ENCODE data around the gene CLNS1A.
"Not testable (repeated sequence)": the region's sequence is repeated elsewhere in the genome, so short reads cannot be mapped to it uniquely, and the experiment has no call there.

CLNS1A gene

GRCh38 chr11:77593883-77594282, 43.7 kb downstream of the CLNS1A start:
- no peak overlapping the region for H3K4me3 Mint-ChIP-seq
- H3K27ac Mint-ChIP-seq = no peak overlapping the region
- peaks cover 14% of the 10 kb centered on the region for H3K4me1 Mint-ChIP-seq (ENCODE audit: low read depth)
- H3K36me3 Mint-ChIP-seq (ENCODE audit: low read depth) = peaks cover 9% of the 10 kb centered on the region
- no peaks in the 10 kb centered on the region for H3K9me3 Mint-ChIP-seq
- intact Hi-C loops (cut with micrococcal nuclease) = no loop called here
- peaks cover 17% of the 10 kb centered on the region for H3K27me3 Mint-ChIP-seq

GRCh38 chr11:77592727-77593126, 44.9 kb downstream of the CLNS1A start:
- Mint-ChIP-seq H3K9me3 (no peaks in the 10 kb centered on the region), H3K27me3 (peaks cover 28% of the 10 kb centered on the region), H3K27ac (no peak overlapping the region), H3K36me3 (ENCODE audit: low read depth) (peaks cover 9% of the 10 kb centered on the region), H3K4me1 (ENCODE audit: low read depth) (peaks cover 22% of the 10 kb centered on the region), H3K4me3 (no peak overlapping the region)
- intact Hi-C loops (cut with micrococcal nuclease) = no loop called here

DNA sequence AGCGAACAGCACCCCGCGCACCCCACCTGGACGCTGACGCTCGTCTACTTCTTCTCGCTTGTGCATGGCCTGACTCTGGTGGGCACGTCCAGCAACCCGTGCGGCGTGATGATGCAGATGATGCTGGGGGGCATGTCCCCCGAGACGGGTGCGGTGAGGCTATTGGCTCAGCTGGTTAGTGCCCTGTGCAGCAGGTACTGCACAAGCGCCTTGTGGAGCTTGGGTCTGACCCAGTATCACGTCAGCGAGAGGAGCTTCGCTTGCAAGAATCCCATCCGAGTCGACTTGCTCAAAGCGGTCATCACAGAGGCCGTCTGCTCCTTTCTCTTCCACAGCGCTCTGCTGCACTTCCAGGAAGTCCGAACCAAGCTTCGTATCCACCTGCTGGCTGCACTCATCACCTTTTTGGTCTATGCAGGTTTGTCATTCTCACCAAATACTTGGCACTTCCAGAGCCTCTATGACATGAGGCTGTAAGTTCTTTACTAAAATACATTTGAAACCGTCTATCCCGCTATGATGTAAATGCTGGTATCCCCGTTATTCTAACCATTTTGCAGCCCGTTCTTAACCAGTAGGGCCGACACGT, 47.3 kb downstream of the CLNS1A start:
- H3K4me3 Mint-ChIP-seq = peak overlapping the region; percentile 84
- peaks cover 22% of the 10 kb centered on the region for H3K4me1 Mint-ChIP-seq (ENCODE audit: low read depth)
- H3K27me3 Mint-ChIP-seq = peaks cover 34% of the 10 kb centered on the region
- intact Hi-C loops (cut with micrococcal nuclease) = no loop called here
- no peak overlapping the region for H3K27ac Mint-ChIP-seq
- H3K9me3 Mint-ChIP-seq = no peaks in the 10 kb centered on the region
- H3K36me3 Mint-ChIP-seq (ENCODE audit: low read depth) = peaks cover 5% of the 10 kb centered on the region

DNA sequence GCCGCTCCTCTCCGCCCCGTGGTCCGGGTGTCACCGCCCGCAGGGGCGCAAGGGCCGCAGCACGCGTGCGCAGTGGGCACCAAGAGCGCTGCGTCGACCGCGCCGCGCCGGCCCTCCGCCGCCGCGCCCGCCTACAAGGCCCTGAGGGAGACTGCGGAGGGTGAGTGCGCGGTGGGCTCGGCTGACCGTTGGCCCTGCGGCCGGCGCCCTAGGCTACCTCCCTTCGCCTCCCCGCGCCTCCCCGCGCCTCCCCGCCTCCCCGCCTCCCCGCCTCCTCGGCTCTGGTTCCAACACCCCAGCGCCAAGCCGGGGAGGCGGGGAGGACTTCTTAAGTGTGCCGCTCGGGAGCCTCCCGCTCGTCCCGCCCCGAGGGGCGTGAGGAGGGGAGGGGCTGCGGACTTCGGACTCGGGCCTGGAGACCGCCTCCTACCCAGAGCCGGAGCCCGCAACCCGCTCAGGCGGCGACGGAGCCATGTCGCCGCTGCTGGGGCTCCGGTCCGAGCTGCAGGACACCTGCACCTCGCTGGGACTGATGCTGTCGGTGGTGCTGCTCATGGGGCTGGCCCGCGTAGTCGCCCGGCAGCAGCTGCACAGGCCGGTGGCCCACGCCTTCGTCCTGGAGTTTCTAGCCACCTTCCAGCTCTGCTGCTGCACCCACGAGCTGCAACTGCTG, 47.9 kb downstream of the CLNS1A start, which contains the start of gene AQP11:
TSS of gene AQP11 (plus strand) at position 433 of the 673 bp plus-strand sequence. CDS start at position 473, 40 bp downstream.
- Mint-ChIP-seq H3K4me3 (peak within 1 kb of the TSS; percentile 84), H3K27me3 (peaks cover 34% of the 10 kb centered on the region), H3K27ac (no peak within 1 kb of the TSS), H3K9me3 (no peaks in the 10 kb centered on the region), H3K36me3 (ENCODE audit: low read depth) (no peaks in the 10 kb centered on the region), H3K4me1 (ENCODE audit: low read depth) (peaks cover 22% of the 10 kb centered on the region)
- intact Hi-C loops (cut with micrococcal nuclease) = no loop called here

- Mint-ChIP-seq H3K4me3 (peak overlapping the region; percentile 84), H3K27ac (no peak overlapping the region), H3K9me3 (no peaks in the 10 kb centered on the region), H3K4me1 (ENCODE audit: low read depth) (peaks cover 22% of the 10 kb centered on the region), H3K27me3 (peaks cover 34% of the 10 kb centered on the region), H3K36me3 (ENCODE audit: low read depth) (no peaks in the 10 kb centered on the region)
- intact Hi-C loops (cut with micrococcal nuclease) = no loop called here
Observed at GRCh38 chr11:77589181-77589520, 48.4 kb downstream of the CLNS1A start.

- no peak overlapping the region for H3K4me3 Mint-ChIP-seq
- H3K4me1 Mint-ChIP-seq (ENCODE audit: low read depth) = no peaks in the 10 kb centered on the region
- no peak overlapping the region for H3K27ac Mint-ChIP-seq
- intact Hi-C loops (cut with micrococcal nuclease) = no loop called here
- H3K36me3 Mint-ChIP-seq (ENCODE audit: low read depth) = no peaks in the 10 kb centered on the region
- H3K27me3 Mint-ChIP-seq = peaks cover 3% of the 10 kb centered on the region
- H3K9me3 Mint-ChIP-seq = peaks cover 18% of the 10 kb centered on the region
Observed at GRCh38 chr11:77580712-77581337, 56.8 kb downstream of the CLNS1A start.

DNA sequence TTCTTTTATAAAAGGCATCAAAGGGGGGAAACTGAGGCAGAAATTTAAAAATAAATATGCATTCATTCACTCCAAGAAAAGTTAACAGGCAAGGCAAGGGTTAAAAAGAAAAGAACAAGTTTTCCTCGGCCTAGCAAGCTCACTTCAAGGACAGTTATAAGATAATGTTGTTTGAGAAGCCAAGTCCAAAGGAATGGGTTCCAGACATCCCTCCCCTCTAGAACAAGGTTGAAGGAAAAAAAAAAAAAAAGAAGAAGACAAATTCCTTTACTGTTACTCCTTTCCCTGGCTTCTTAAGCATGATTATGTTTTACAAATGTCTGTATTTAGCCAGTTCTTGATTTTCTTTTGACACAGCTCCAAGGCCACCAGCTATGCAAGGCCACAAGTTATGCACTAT, 62.2 kb downstream of the CLNS1A start:
- H3K27ac Mint-ChIP-seq; H3K4me1 Mint-ChIP-seq (ENCODE audit: low read depth); intact Hi-C loops (cut with micrococcal nuclease); H3K27me3 Mint-ChIP-seq; H3K9me3 Mint-ChIP-seq; H3K36me3 Mint-ChIP-seq (ENCODE audit: low read depth); H3K4me3 Mint-ChIP-seq: not testable (repeated sequence)

DNA sequence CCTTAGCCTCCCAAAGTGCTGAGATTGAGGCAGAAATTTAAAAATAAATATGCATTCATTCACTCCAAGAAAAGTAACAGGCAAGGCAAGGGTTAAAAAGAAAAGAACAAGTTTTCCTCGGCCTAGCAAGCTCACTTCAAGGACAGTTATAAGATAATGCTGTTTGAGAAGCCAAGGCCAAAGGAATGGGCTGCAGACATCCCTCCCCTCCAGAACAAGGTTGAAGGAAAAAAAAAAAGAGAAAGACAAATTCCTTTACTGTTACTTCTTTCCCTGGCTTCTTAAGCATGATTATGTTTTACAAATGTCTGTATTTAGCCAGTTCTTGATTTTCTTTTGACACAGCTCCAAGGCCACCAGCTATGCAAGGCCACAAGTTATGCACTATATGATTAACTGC, 66.7 kb downstream of the CLNS1A start:
- H3K9me3 Mint-ChIP-seq; intact Hi-C loops (cut with micrococcal nuclease); H3K4me3 Mint-ChIP-seq; H3K27ac Mint-ChIP-seq; H3K27me3 Mint-ChIP-seq; H3K4me1 Mint-ChIP-seq (ENCODE audit: low read depth); H3K36me3 Mint-ChIP-seq (ENCODE audit: low read depth): not testable (repeated sequence)

DNA sequence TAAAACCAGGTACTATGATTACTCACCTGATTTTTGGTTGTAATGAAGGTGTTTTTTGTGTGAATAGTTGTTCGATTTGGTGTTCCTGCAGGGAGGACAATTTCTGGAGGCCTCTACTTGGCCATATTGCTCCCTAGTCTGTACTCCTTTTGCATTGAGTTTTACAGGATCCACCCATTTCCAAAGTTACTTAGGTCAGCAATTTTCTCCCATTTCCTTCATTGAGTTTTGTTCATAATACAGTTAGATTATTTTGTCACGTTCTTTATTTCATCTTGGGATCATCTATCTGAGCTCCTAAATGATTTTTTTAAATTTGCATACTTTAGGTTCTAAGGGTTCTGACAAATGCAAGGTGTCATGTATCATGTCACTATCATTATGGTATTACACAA, 67.9 kb downstream of the CLNS1A start:
- Mint-ChIP-seq H3K36me3 (ENCODE audit: low read depth) (no peaks in the 10 kb centered on the region), H3K4me3 (no peak overlapping the region), H3K27ac (no peak overlapping the region), H3K27me3 (peaks cover 1% of the 10 kb centered on the region), H3K9me3 (no peaks in the 10 kb centered on the region), H3K4me1 (ENCODE audit: low read depth) (no peaks in the 10 kb centered on the region)
- intact Hi-C loops (cut with micrococcal nuclease) = no loop called here

DNA sequence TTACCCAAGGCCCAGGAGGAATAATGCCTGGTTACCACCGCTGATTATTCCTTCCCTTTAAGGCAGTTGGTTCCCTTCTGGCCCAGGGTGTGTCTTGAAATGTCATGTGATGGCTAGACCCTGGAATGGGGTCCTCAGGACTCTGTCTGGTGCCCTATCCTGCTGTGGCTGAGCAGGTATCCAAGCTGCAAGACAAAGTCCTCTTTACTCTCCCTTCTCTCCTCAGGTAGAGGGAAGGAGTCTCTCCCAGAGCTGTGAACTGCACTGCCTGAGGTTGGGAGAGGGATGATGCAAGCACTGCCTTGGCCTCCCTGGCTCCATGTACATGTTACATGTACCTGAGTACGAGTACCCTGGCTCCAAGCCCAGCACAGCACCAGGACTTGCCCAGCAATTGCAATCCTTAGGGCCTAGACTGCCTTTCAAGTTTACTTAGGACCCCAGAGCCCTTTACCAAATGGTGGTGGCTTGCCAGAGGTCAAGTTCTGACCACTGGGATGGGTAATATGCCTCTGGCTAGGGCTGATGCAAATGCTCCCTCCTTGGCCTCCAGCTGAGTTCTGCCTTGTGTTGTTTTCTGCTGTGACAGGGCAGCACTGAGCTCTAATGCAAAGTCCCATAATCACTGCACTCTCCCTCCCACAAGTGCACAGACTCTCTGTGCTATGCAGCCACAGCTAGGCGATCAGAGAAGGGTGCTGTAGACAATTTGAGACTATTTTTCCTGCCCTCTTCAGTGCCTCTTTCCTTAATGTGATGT, 68.5 kb downstream of the CLNS1A start:
- Mint-ChIP-seq H3K27ac (no peak overlapping the region), H3K36me3 (ENCODE audit: low read depth) (no peaks in the 10 kb centered on the region)

DNA sequence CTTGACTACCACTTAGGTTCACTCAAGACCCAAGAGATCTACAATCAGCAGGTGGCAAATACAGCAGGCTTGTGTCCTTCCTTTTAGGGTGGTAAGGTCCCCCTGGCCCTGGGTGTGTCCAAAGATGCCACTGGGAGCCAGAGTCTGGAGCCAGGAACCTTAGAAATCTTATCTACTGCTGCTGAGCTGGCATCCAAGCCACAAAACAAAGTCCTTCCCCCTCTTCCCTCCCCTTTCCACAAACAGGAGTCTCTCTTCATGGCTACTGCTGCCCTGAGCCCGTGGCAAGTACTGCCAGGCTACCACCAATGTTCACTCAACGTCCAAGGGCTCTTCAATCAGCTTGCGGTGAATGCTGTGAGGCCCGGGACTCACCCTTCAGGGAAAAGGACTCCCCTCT, 69.3 kb downstream of the CLNS1A start:
- no peaks in the 10 kb centered on the region for H3K4me1 Mint-ChIP-seq (ENCODE audit: low read depth)
- no peak overlapping the region for H3K27ac Mint-ChIP-seq
- intact Hi-C loops (cut with micrococcal nuclease) = no loop called here
- no peaks in the 10 kb centered on the region for H3K36me3 Mint-ChIP-seq (ENCODE audit: low read depth)
- no peak overlapping the region for H3K4me3 Mint-ChIP-seq
- peaks cover 1% of the 10 kb centered on the region for H3K27me3 Mint-ChIP-seq
- H3K9me3 Mint-ChIP-seq = no peaks in the 10 kb centered on the region

More for the DNA sequence above, 68.5 kb downstream of the CLNS1A start:
- no peak overlapping the region for H3K4me3 Mint-ChIP-seq
- H3K4me1 Mint-ChIP-seq (ENCODE audit: low read depth) = no peaks in the 10 kb centered on the region
- intact Hi-C loops (cut with micrococcal nuclease) = no loop called here
- H3K9me3 Mint-ChIP-seq = no peaks in the 10 kb centered on the region
- H3K27me3 Mint-ChIP-seq = peaks cover 1% of the 10 kb centered on the region

Measured in dendritic cell treated with granulocyte-macrophage colony-stimulating factor and Interleukin-4, amounts not matched to agents 40 ng/mL and 50 ng/mL, for 4 days (primary cell).